Spleen (tissue), 11 donors: ENCODE data around the gene CDA. TPM values are rescaled to one million over a fixed set of nuclear protein-coding genes. Genes with fewer than 3 reads are reported as not detected.

ENCODE experiments used
- DNase-seq: peaks from one replicate; pipeline ENCODE4 v3.0.0-alpha.2; 2020
- H3K27ac ChIP-seq, 8 donors: fragments of 200-600 bp; sonication (generic) in 7 of 8; 1 replicate in 4 of 8; 2 replicates in 4 of 8; pipeline versions ENCODE4 v1.5.0 to v1.8.0; 2016 to 2021; ENCODE audit warnings: inconsistent platforms in 4 of 8, mild to moderate bottlenecking in 4 of 8, moderate library complexity in 1 of 8
- H3K27me3 ChIP-seq, 7 donors: fragments of 200-600 bp; sonication (generic) in 6 of 7; replicated peaks in 1 of 7; 1 replicate in 4 of 7; 2 replicates in 3 of 7; pipeline versions ENCODE4 v1.5.0 to v1.8.0; 2016 to 2021; ENCODE audit warnings: inconsistent platforms in 3 of 7, mild to moderate bottlenecking in 1 of 7
- H3K36me3 ChIP-seq, 6 donors: fragments of 200-600 bp; sonication (generic) in 5 of 6; 1 replicate in 4 of 6; 2 replicates in 2 of 6; pipeline versions ENCODE4 v1.5.0 to v1.8.0; 2016 to 2021; ENCODE audit warnings: inconsistent platforms in 2 of 6
- H3K4me1 ChIP-seq, 6 donors: fragments of 200-600 bp; sonication (generic) in 5 of 6; 1 replicate in 3 of 6; 2 replicates in 3 of 6; pipeline versions ENCODE4 v1.5.0 to v1.8.0; 2016 to 2021; ENCODE audit warnings: inconsistent platforms in 3 of 6
- H3K4me3 ChIP-seq, 8 donors: fragments of 200-600 bp; sonication (generic) in 7 of 8; 1 replicate in 4 of 8; 2 replicates in 4 of 8; pipeline versions ENCODE4 v1.5.0 to v1.8.0; 2016 to 2021; ENCODE audit warnings: inconsistent platforms in 4 of 8, mild to moderate bottlenecking in 4 of 8, moderate library complexity in 2 of 8
- H3K9me3 ChIP-seq, 8 donors: fragments of 200-600 bp; sonication (generic) in 7 of 8; 1 replicate in 4 of 8; 2 replicates in 4 of 8; pipeline versions ENCODE4 v1.5.0 to v1.8.0; 2016 to 2021; ENCODE audit warnings: inconsistent platforms in 4 of 8
- CTCF ChIP-seq, 11 experiments: fragments of 200-600 bp in 7 of 11; fragments of 450-650 bp in 4 of 11; sonication (generic) in 4 of 11; IDR thresholded peaks in 8 of 11; conservative IDR thresholded peaks in 3 of 11; 1 replicate in 7 of 11; 2 replicates in 4 of 11; pipeline versions ENCODE4 v1.4.0 to v1.8.0; 2016 to 2021; ENCODE audit warnings: antibody characterized with exemption in 11 of 11, inconsistent platforms in 4 of 11, mild to moderate bottlenecking in 1 of 11
- POLR2A ChIP-seq, 3 donors: fragments of 450-650 bp; IDR thresholded peaks; one replicate each; pipeline ENCODE4 v1.5.1; 2017; ENCODE audit warnings: antibody characterized with exemption in 3 of 3, mild to moderate bottlenecking in 1 of 3
- POLR2AphosphoS5 ChIP-seq, 3 donors: sonication (generic); formaldehyde crosslinking; IDR thresholded peaks; one replicate each; pipeline ENCODE4 v1.5.1; 2017; ENCODE audit warnings: antibody characterized with exemption in 3 of 3
- WGBS, 5 donors: extraction: QIAGEN DNeasy Blood & Tissue Kit in 3 of 5; methylation state at CpG; one replicate each; pipeline versions ENCODE4 v1.1.5 to v1.1.7; 2013 to 2018; 5-methylcytosine and 5-hydroxymethylcytosine counted together
- intact Hi-C: fragments of 100-400 bp; cut with DNase I; formaldehyde crosslinking; loops from one replicate; pipeline ENCODE4 v1.15.0; 2023; ENCODE audit warnings: low total_unique reads
- polyA plus RNA-seq, 3 donors: library from polyadenylated mRNA; stranded (reverse); fragments of 200-250 nt; gene quantifications; one replicate each; pipeline ENCODE4 v1.2.1, GENCODE V29; 2013
- total RNA-seq, 7 donors: library from RNA; depleted of rRNA in 3 of 7; stranded (reverse); fragments of >200 nt in 3 of 7; fragmentation: NEBNext Ultra II Directional in 4 of 7; extraction: Animal tissue kit (Norgen Biotek cat#: 25700) in 4 of 7; gene quantifications; one replicate each; pipeline versions ENCODE4 v1.1.0 to v1.2.1, GENCODE V29; 2016 to 2021
- donor health status: healthy with polysubstance abuse.
- donor health status: DM: no; HTN: no; CAD: no; lungs with moderate emphysema.
- donor health status: DM: no; HTN: no; CAD: no.
- donor health status: Bipolar disorder and iron deficiency.
- donor health status: healthy.
- donor health status: DM: no; HTN: no; CAD: no.
- donor health status: DM: yes; HTN: yes; CAD: no.

The CDA gene
- total and polyA plus RNA-seq, 10 donors: 4.2 to 47.2 (median 15.6) TPM

GRCh38 chr1:20636785-20637347 lies 48.0 kb downstream of the CDA start:
- H3K27ac ChIP-seq: no peak overlapping the region
- no peaks in the 10 kb centered on the region for H3K27me3 ChIP-seq
- WGBS, 5 donors: 86 to 95% (median 89%) methylated on average over 8 of the region's 8 CpGs
- no peak overlapping the region for H3K4me3 ChIP-seq
- peaks cover 0 to 58% (median 35%) of the 10 kb centered on the region in 6 donors for H3K36me3 ChIP-seq
- intact Hi-C loops: loop anchor here (5.0 kb wide), 1 partner anchor 115 kb away; no protein-coding TSS in a partner anchor
- H3K4me1 ChIP-seq: peaks cover 8 to 51% (median 23%) of the 10 kb centered on the region in 6 donors
- TF ChIP-seq POLR2A (IDR thresholded peaks at IDR 0.05): no peak
- no peak for TF ChIP-seq CTCF (IDR thresholded peaks at IDR 0.05 in 8 of 11, conservative IDR thresholded peaks at IDR 0.05 in 3 of 11)
- TF ChIP-seq POLR2AphosphoS5 (IDR thresholded peaks at IDR 0.05): no peak
- DNase-seq: no peak
- no peaks in the 10 kb centered on the region for H3K9me3 ChIP-seq

GRCh38 chr1:20640183-20640597 lies 51.3 kb downstream of the CDA start:
- Histone ChIP-seq H3K4me1 (peaks cover 0 to 31% (median 9%) of the 10 kb centered on the region in 6 donors), H3K4me3 (no peak overlapping the region), H3K36me3 (peaks cover 0 to 91% (median 57%) of the 10 kb centered on the region in 6 donors), H3K27me3 (no peaks in the 10 kb centered on the region), H3K27ac (no peak overlapping the region), H3K9me3 (no peaks in the 10 kb centered on the region)
- no peak for TF ChIP-seq POLR2AphosphoS5 (IDR thresholded peaks at IDR 0.05)
- TF ChIP-seq CTCF (IDR thresholded peaks at IDR 0.05 in 8 of 11, conservative IDR thresholded peaks at IDR 0.05 in 3 of 11): peak; percentile 50 to 87 (median 78)
- no peak for DNase-seq
- WGBS, 5 donors: 25 to 31% (median 25%) methylated on average over 6 of the region's 6 CpGs
- intact Hi-C loops: no loop called here

GRCh38 chr1:20641975-20642374 lies 53.1 kb downstream of the CDA start:
- peaks cover 0 to 100% (median 67%) of the 10 kb centered on the region in 6 donors for H3K36me3 ChIP-seq
- peaks cover 0 to 13% (median 5%) of the 10 kb centered on the region in 6 donors for H3K4me1 ChIP-seq
- TF ChIP-seq POLR2AphosphoS5 (IDR thresholded peaks at IDR 0.05) (no peak), CTCF (IDR thresholded peaks at IDR 0.05 in 8 of 11, conservative IDR thresholded peaks at IDR 0.05 in 3 of 11) (no peak), POLR2A (IDR thresholded peaks at IDR 0.05) (no peak)
- no peaks in the 10 kb centered on the region for H3K9me3 ChIP-seq
- H3K27ac ChIP-seq: no peak overlapping the region
- H3K4me3 ChIP-seq: no peak overlapping the region
- DNase-seq: no peak
- WGBS, 5 donors: 83 to 99% (median 88%) methylated on average over 5 to 10 of the region's 10 CpGs
- intact Hi-C loops: no loop called here
- no peaks in the 10 kb centered on the region for H3K27me3 ChIP-seq

- H3K36me3 ChIP-seq: peaks cover 0 to 100% (median 65%) of the 10 kb centered on the region in 6 donors
- intact Hi-C loops: no loop called here
These were observed 54.2 kb downstream of the CDA start for GRCh38 chr1:20643080-20643479.

More at GRCh38 chr1:20643080-20643479, 54.2 kb downstream of the CDA start:
- DNase-seq: no peak
- peak in 2 of 3 donors; percentile 26 to 50 for TF ChIP-seq POLR2AphosphoS5 (IDR thresholded peaks at IDR 0.05)
- no peak for TF ChIP-seq CTCF (IDR thresholded peaks at IDR 0.05 in 8 of 11, conservative IDR thresholded peaks at IDR 0.05 in 3 of 11)
- Histone ChIP-seq H3K4me1 (peaks cover 0 to 9% (median 5%) of the 10 kb centered on the region in 6 donors), H3K27ac (no peak overlapping the region), H3K4me3 (no peak overlapping the region), H3K27me3 (no peaks in the 10 kb centered on the region), H3K9me3 (no peaks in the 10 kb centered on the region)
- WGBS, 5 donors: 66 to 76% (median 69%) methylated on average over 4 to 6 of the region's 6 CpGs
